ENCODE results near the gene CABP7. TPM values are rescaled to one million over a fixed set of nuclear protein-coding genes. Genes with fewer than 3 reads are reported as not detected.

The CABP7 gene
- total and polyA plus RNA-seq, 2 experiments from 2014 or later, result 0.06 to 0.24 TPM

DNA sequence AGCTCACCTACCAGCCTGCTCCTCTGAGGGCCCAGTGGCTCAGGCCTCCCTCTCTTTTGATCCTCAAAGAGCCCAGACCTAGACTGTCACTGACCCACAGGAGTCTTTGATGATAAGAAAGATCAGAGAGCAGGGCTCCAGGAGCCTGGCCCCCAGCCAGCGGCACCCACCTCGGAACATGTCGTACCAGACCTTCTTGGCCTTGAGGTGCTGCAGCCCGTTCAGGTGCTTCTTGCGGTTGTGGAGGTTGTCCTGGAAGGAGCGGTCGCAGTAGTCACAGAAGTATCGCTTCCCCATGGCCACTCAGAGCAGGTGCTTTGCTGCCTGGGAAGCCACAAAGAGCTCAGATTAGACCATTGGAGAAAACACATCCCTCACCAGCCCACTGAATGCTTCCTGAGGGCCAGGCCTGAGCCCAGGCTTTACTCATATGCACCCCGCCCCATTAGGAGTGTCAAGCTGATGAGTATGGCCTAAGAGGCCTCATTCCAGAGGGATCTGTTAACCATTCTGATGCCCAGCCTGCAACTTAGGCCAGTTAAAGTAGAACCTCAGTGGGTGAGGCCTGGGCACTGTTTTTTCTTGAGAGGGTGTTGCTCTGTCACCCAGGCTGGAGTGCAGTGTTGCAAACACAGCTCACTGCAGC lies 28.6 kb downstream of the CABP7 start:
- Histone ChIP-seq H3K27ac (ENCODE audit: low read depth) (no peak overlapping the region), H3K9me2 (ENCODE audit: insufficient read depth) (no peaks in the 10 kb centered on the region), H3K4me3 (no peak overlapping the region), H3K4me1 (ENCODE audit: insufficient read depth) (no peaks in the 10 kb centered on the region), H2AFZ (no peak overlapping the region), H3K79me2 (replicated peaks; ENCODE audit: insufficient read depth) (no peaks in the 10 kb centered on the region), H3K27me3 (ENCODE audit: insufficient read depth) (no peaks in the 10 kb centered on the region), H4K20me1 (replicated peaks; ENCODE audit: insufficient read depth) (no peaks in the 10 kb centered on the region), H3F3A (replicated peaks; ENCODE audit: low read depth) (no peaks in the 10 kb centered on the region), H3K36me3 (ENCODE audit: insufficient read depth) (no peaks in the 10 kb centered on the region), H3K4me2 (no peak overlapping the region)
- ATAC-seq (no peak), DNase-seq (ENCODE audit: low spot score) (no peak)
- peaks cover 3% of the 10 kb centered on the region; the same call in 1 of the 3 replicates for H3K36me3 Mint-ChIP-seq (ENCODE audit: low read depth)
- no peaks in the 10 kb centered on the region; the same call in 1 of the 3 replicates for H3K9me3 Mint-ChIP-seq
- no peak for TF ChIP-seq CTCF (conservative IDR thresholded peaks at IDR 0.05; ENCODE audit: low read depth in 2 of 2)
- TF ChIP-seq STAT1 (IDR thresholded peaks at IDR 0.05; ENCODE audit: unreplicated experiment), result no peak
- no peak for TF ChIP-seq CREB1 (CRISPR knock-in tag; IDR thresholded peaks at IDR 0.05; ENCODE audit: low read depth)
- TF ChIP-seq ZNF114 (CRISPR knock-in tag; IDR thresholded peaks at IDR 0.05), result no peak
- no peak for TF ChIP-seq NANOG (IDR thresholded peaks at IDR 0.05; ENCODE audit: borderline replicate concordance)
- TF ChIP-seq ZNF462 (CRISPR knock-in tag; IDR thresholded peaks at IDR 0.05), result no peak
- TF ChIP-seq, protein P1, sequence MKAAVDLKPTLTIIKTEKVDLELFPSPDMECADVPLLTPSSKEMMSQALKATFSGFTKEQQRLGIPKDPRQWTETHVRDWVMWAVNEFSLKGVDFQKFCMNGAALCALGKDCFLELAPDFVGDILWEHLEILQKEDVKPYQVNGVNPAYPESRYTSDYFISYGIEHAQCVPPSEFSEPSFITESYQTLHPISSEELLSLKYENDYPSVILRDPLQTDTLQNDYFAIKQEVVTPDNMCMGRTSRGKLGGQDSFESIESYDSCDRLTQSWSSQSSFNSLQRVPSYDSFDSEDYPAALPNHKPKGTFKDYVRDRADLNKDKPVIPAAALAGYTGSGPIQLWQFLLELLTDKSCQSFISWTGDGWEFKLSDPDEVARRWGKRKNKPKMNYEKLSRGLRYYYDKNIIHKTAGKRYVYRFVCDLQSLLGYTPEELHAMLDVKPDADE (IDR thresholded peaks at IDR 0.05), result no peak
- TF ChIP-seq EZH2phosphoT487 (IDR thresholded peaks at IDR 0.05; ENCODE audit: unreplicated experiment), result no peak
- no peak for TF ChIP-seq ZNF331 (CRISPR knock-in tag; IDR thresholded peaks at IDR 0.05; ENCODE audit: low read depth)
- no peak for TF ChIP-seq POLR2AphosphoS5 (IDR thresholded peaks at IDR 0.05; ENCODE audit: low read depth)
- no peak overlapping the region for H3K27ac Mint-ChIP-seq
- H3K4me3 Mint-ChIP-seq, result no peak overlapping the region
- no peaks in the 10 kb centered on the region for H3K4me1 Mint-ChIP-seq
- peaks cover 5% of the 10 kb centered on the region for H3K27me3 Mint-ChIP-seq (ENCODE audit: insufficient read depth, low read depth, poor library complexity)
